K562 (cell line): ENCODE data around the gene BASP1. TPM values are rescaled to one million over a fixed set of nuclear protein-coding genes. Genes with fewer than 3 reads are reported as not detected.

Experiments
- ATAC-seq: fragments of 200-7000 bp; cut with Tn5 transposase; 3 replicates; pipeline ENCODE4 v1.9.1; 2020; ENCODE audit warnings: moderate library complexity
- BruUV-seq: library from RNA; stranded (reverse); fragments of 400-500 nt; replicated peaks from 2 replicates; lab custom pipeline; 2021; lab: Mats Ljungman, UMichigan
- CTCF ChIA-PET: fragments of 300-600 bp; formaldehyde crosslinking; extraction: SDS; loops from one replicate; lab custom pipeline; 2021; ENCODE audit warnings: low intra/inter-chr PET ratio; lab: Yijun Ruan, JAX
- POLR2A ChIA-PET: fragments of 300-600, 350-650 bp; sonication (Branson Sonifier 250); formaldehyde crosslinking; extraction: SDS; loops from one replicate; lab custom pipeline; 2021; ENCODE audit warnings: antibody characterized with exemption, inconsistent platforms; lab: Yijun Ruan, JAX
- DNase-seq, 4 experiments: peaks; one replicate each; pipeline versions ENCODE4 v3.0.0 to v3.0.0-alpha.2; 2011 to 2018; ENCODE audit warnings: low spot score in 3 of 4, mixed read lengths in 3 of 4; ENCODE audit errors: extremely low read depth in 1 of 4
- FAIRE-seq: peaks from 2 replicates; lab custom pipeline; 2011; peaks lifted over from hg19 to GRCh38; lab: Jason Lieb, UNC
- H2AFZ ChIP-seq: 2 replicates; pipeline ENCODE4 v1.6.0; 2011; ENCODE audit warnings: low read depth, low read length, control low read depth, inconsistent platforms
- H3K27ac ChIP-seq: fragments of 200-600 bp; 3 replicates; pipeline ENCODE4 v1.8.0; 2011; ENCODE audit warnings: low read depth, mild to moderate bottlenecking, control low read depth, inconsistent platforms, low read length, moderate library complexity, mixed read lengths; ENCODE audit errors: extremely low read depth
- H3K27me3 ChIP-seq, 2 experiments: fragments of 300-600 bp in 1 of 2; 2 replicates in 1 of 2; 3 replicates in 1 of 2; pipeline versions ENCODE4 v1.6.0 to v1.8.0; 2011; ENCODE audit warnings: inconsistent platforms in 2 of 2, low read length in 2 of 2, mild to moderate bottlenecking in 1 of 2, mixed read lengths in 1 of 2, moderate library complexity in 1 of 2; ENCODE audit not compliant: control insufficient read depth in 2 of 2, insufficient read depth in 2 of 2
- H3K36me3 ChIP-seq: fragments of 300-600 bp; 3 replicates; pipeline ENCODE4 v1.8.0; 2011; ENCODE audit warnings: mild to moderate bottlenecking, low read length, inconsistent platforms; ENCODE audit not compliant: control insufficient read depth, insufficient read depth
- H3K4me1 ChIP-seq, 2 experiments: fragments of 200-600 bp in 1 of 2; replicated peaks in 1 of 2; 2 replicates in 1 of 2; 3 replicates in 1 of 2; pipeline versions ENCODE4 v1.5.1 to v1.8.0; 2011; ENCODE audit warnings: inconsistent platforms in 2 of 2, low read length in 2 of 2, mild to moderate bottlenecking in 1 of 2, mixed read lengths in 1 of 2, moderate library complexity in 1 of 2; ENCODE audit not compliant: control insufficient read depth in 2 of 2, insufficient read depth in 2 of 2
- H3K4me2 ChIP-seq: 2 replicates; pipeline ENCODE4 v1.6.1; 2011; ENCODE audit warnings: low read length, control low read depth, inconsistent platforms, mixed read lengths; ENCODE audit not compliant: insufficient read depth
- H3K4me3 ChIP-seq: fragments of 200-600 bp; sonication (generic), shearing (Covaris generic); 2 replicates; pipeline ENCODE4 v1.5.1; 2016; ENCODE audit warnings: control low read depth, inconsistent platforms
- H3K79me2 ChIP-seq: fragments of 200-600 bp; 3 replicates; pipeline ENCODE4 v1.8.0; 2011; ENCODE audit warnings: low read length, inconsistent platforms; ENCODE audit not compliant: control insufficient read depth, insufficient read depth
- H3K9ac ChIP-seq, 2 experiments: 2 replicates each; pipeline versions ENCODE4 v1.6.0 to v1.6.1; 2011; ENCODE audit warnings: low read depth in 2 of 2, low read length in 2 of 2, control low read depth in 1 of 2, inconsistent platforms in 1 of 2, mild to moderate bottlenecking in 1 of 2, mixed read lengths in 1 of 2; ENCODE audit not compliant: insufficient read depth in 1 of 2
- H3K9me1 ChIP-seq: one replicate; pipeline ENCODE4 v1.6.0; 2011; ENCODE audit warnings: inconsistent platforms, mild to moderate bottlenecking, low read length, moderate library complexity; ENCODE audit not compliant: control insufficient read depth, insufficient read depth
- H3K9me3 ChIP-seq: replicated peaks from 2 replicates; pipeline ENCODE4 v1.5.1; 2011; ENCODE audit warnings: low read depth, low read length, inconsistent platforms; ENCODE audit not compliant: control insufficient read depth, insufficient read depth
- H4K20me1 ChIP-seq: replicated peaks from 2 replicates; pipeline ENCODE4 v1.6.1; 2011; ENCODE audit warnings: low read length, inconsistent platforms, mixed read lengths; ENCODE audit not compliant: control insufficient read depth, insufficient read depth
- ATF4 ChIP-seq: fragments of 450-650 bp; formaldehyde crosslinking; IDR thresholded peaks from 2 replicates; pipeline ENCODE4 v1.4.0; 2022; ENCODE audit warnings: mild to moderate bottlenecking, moderate library complexity
- CCNT2 ChIP-seq: IDR thresholded peaks from 2 replicates; pipeline ENCODE4 v1.6.1; 2011; ENCODE audit warnings: borderline replicate concordance, low read depth, mild to moderate bottlenecking, moderate library complexity, mixed read lengths, low read length; ENCODE audit not compliant: insufficient read length; ENCODE audit errors: extremely low read depth
- CEBPB ChIP-seq: fragments of 450-650 bp; IDR thresholded peaks from 2 replicates; pipeline ENCODE4 v1.6.1; 2016; ENCODE audit warnings: missing genetic modification characterization, missing compliant biosample characterization
- ID3 ChIP-seq, 2 experiments: fragments of 250-450 bp in 1 of 2; fragments of 450-650 bp in 1 of 2; sonication (Bioruptor Pico) in 1 of 2; IDR thresholded peaks; 2 replicates each; pipeline versions ENCODE4 v1.6.1 to v1.8.0; 2016 to 2021; ENCODE audit warnings: mild to moderate bottlenecking in 2 of 2, moderate library complexity in 2 of 2, missing compliant biosample characterization in 1 of 2, missing genetic modification characterization in 1 of 2
- KAT2B ChIP-seq: IDR thresholded peaks from one replicate; pipeline ENCODE4 v1.6.1; 2012; ENCODE audit warnings: low read depth, mild to moderate bottlenecking, control low read depth, inconsistent platforms, low read length, moderate library complexity
- MCM7 ChIP-seq, 2 experiments: fragments of 450-650 bp; IDR thresholded peaks; 2 replicates each; pipeline ENCODE4 v1.6.1; 2016 to 2018
- MXD1 ChIP-seq: fragments of 250-450 bp; sonication (Bioruptor Pico); IDR thresholded peaks from 2 replicates; pipeline ENCODE4 v1.8.0; 2021; ENCODE audit warnings: borderline replicate concordance, mild to moderate bottlenecking, moderate library complexity; ENCODE audit not compliant: poor library complexity, severe bottlenecking
- PHF20 ChIP-seq: fragments of 450-650 bp; IDR thresholded peaks from 2 replicates; pipeline ENCODE4 v1.6.1; 2018; ENCODE audit not compliant: partially characterized antibody
- SP1 ChIP-seq: sonication (generic); formaldehyde crosslinking; IDR thresholded peaks from 2 replicates; pipeline ENCODE4 v1.8.1; 2022; ENCODE audit warnings: mild to moderate bottlenecking, missing genetic modification reagents
- TBP ChIP-seq: optimal IDR thresholded peaks from 2 replicates; pipeline ENCODE3; 2011; ENCODE audit warnings: low read depth, low read length, improper control_type of control experiment
- ZNF224 ChIP-seq: sonication (generic); formaldehyde crosslinking; IDR thresholded peaks from 2 replicates; pipeline ENCODE4 v1.8.0; 2022; ENCODE audit warnings: mild to moderate bottlenecking, missing genetic modification reagents
- WGBS: fragments of 100-300 bp; shearing (Covaris generic); methylation state at CpG from one replicate; pipeline ENCODE4 v1.1.6; 2016; ENCODE audit warnings: low coverage, mixed read lengths; ENCODE audit not compliant: insufficient coverage; ENCODE audit errors: missing lambda C conversion rate; 5-methylcytosine and 5-hydroxymethylcytosine counted together
- in situ Hi-C: fragments of 300-500 bp; cut with MboI; formaldehyde crosslinking; loops from 4 replicates; pipeline ENCODE4 v1.15.0; 2018; ENCODE audit warnings: inconsistent platforms, mixed read lengths
- intact Hi-C: fragments of 100-400 bp; cut with micrococcal nuclease; formaldehyde crosslinking; loops from 2 replicates; pipeline ENCODE4 v1.14.2; 2022
- polyA plus RNA-seq, 8 experiments: library from polyadenylated mRNA; depleted of rRNA in 4 of 8; stranded (reverse) in 5 of 8; unstranded in 3 of 8; fragments of >200 nt; fragmentation: Nextera tagmentation in 2 of 8; fragmentation: Illumina TruSeq in 1 of 8; extraction: Ambion mirVana in 2 of 8; extraction: Trizol in 1 of 8; gene quantifications; 2 replicates each; pipeline versions ENCODE4 v1.2.1 to v1.2.3, GENCODE V29; 2011 to 2014; ENCODE audit warnings: inconsistent platforms in 1 of 8, missing spikeins in 1 of 8
- total RNA-seq, 7 experiments: library from RNA; depleted of rRNA in 6 of 7; stranded (reverse); fragments of >200 nt in 6 of 7; fragmentation: Illumina TruSeq in 2 of 7; extraction: Trizol in 2 of 7; gene quantifications; 2 replicates each; pipeline versions ENCODE4 v1.2.1 to v1.2.3, GENCODE V29; 2011 to 2021; ENCODE audit warnings: low replicate concordance in 1 of 7

The BASP1 gene
- total and polyA plus RNA-seq, 9 of the 15 experiments (the other 6 are each of a cell fraction or from before 2014, with no cell fraction given), result 0.22 TPM; not detected in 8

- intact Hi-C loops (no loop called here), in situ Hi-C loops (loop anchor here (25.0 kb wide), 1 partner anchor 351 kb away; the partner anchor contains the start of genes TAF11L10, TAF11L7, TAF11L8 and TAF11L9)
- no peak for ATAC-seq
- Histone ChIP-seq H3K27me3 (peaks cover 0 to 3% of the 10 kb centered on the region in 2 experiments; a peak in 1 of 5 replicates), H3K9me3 (no peaks in the 10 kb centered on the region), H3K9ac (no peak overlapping the region), H2AFZ (no peak overlapping the region), H3K4me2 (no peak overlapping the region), H3K9me1 (no peaks in the 10 kb centered on the region), H3K79me2 (no peaks in the 10 kb centered on the region), H3K27ac (no peak overlapping the region), H3K4me1 (no peaks in the 10 kb centered on the region), H4K20me1 (no peaks in the 10 kb centered on the region), H3K4me3 (no peak overlapping the region), H3K36me3 (no peaks in the 10 kb centered on the region)
- no TSS peak for BruUV-seq
- no peak for FAIRE-seq
- DNase-seq, result no peak
- TF ChIP-seq KAT2B, result no peak
- TF ChIP-seq TBP, result no peak
- no peak for TF ChIP-seq ATF4
- TF ChIP-seq ID3 (CRISPR knock-in tag; IDR thresholded peaks at IDR 0.05), result no peak
- TF ChIP-seq ID3 (tag; IDR thresholded peaks at IDR 0.05), result no peak
- no peak for TF ChIP-seq ZNF224 (CRISPR knock-in tag)
- no peak for TF ChIP-seq SP1
- TF ChIP-seq MCM7 (IDR thresholded peaks at IDR 0.05), result no peak
- TF ChIP-seq PHF20, result no peak
- no peak for TF ChIP-seq CEBPB (tag)
- TF ChIP-seq CCNT2, result no peak
- TF ChIP-seq MXD1 (CRISPR knock-in tag), result no peak
- CTCF ChIA-PET, result no interaction called here
- POLR2A ChIA-PET, result interaction anchor here (0.6 to 1.0 kb wide), 3 partner anchors 9 to 451 kb away, joined by 3 read pairs; no protein-coding TSS in a partner anchor
- 0% methylated on average over 5 of the region's 5 CpGs for WGBS
These were observed 18.4 kb downstream of the BASP1 start for GRCh38 chr5:17235731-17236330.
